ENCODE data around the gene KISS1R. TPM values are rescaled to one million over a fixed set of nuclear protein-coding genes. Genes with fewer than 3 reads are reported as not detected.
"Not testable (repeated sequence)": the region's sequence is repeated elsewhere in the genome, so short reads cannot be mapped to it uniquely, and the experiment has no call there.

Gene KISS1R
- total RNA-seq, 1 experiment from 2014 or later, result 16.6 TPM

DNA sequence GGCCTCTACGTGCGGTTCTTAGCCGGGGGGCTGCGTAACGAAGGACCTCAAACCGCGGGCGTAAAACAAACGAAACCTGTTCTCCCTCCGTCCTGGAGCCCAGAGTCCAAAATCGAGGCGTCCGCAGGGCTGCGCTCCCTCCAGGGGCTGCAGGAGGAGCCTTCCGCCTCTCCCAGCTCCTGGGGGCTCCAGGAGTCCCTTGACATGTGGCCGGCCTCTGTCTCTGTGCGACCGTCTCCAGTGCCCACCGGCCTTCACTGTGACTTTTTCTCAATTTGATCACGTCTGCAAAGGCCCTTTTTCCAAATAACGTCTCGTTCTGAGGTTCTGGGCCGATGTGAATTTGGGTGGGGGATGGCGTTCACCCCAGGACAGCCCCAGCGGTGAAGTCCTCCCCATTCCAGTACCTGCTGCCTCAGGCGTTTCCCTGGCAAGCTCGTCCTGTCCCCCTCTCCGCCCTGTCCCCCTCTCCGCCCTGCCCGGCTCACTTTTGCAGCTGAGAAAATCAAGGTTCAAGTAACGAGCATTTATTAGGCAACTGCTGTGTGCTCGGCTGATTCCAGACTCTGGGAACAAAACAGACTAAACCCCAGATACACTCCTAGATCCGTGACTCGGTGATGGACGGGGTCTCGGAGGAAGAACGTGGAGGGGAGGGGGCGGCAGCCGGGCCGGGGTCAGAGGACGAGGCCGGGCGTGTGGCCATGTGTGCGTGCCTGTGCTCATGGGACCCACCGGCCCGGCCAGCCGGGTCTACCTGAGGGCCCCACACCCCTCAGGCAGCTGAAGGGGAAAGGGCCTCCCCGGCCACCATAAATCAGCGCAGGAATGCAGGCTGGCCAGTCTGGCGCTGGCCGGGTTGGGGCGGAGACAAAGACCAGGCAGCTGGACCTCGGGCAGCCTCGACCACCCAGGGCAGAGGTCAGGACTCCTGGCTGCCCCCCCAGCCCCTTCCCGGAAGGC, 39.0 kb downstream of the KISS1R start:
- POLR2A ChIA-PET, result interaction anchor here (0.6 to 1.4 kb wide), 4 partner anchors 28 to 300 kb away, joined by 3 to 8 read pairs (median 4); partner anchors contain the start of gene WDR18
- CTCF ChIA-PET, result interaction anchor here (0.9 to 1.6 kb wide), 3 partner anchors 23 to 31 kb away, joined by 3 to 5 read pairs (median 3); partner anchors contain the start of gene WDR18
- peak; percentile 96 to 97 for DNase-seq
- H3K36me3 ChIP-seq (ENCODE audit: control insufficient read depth, insufficient read depth, low read length), result peaks cover 8% of the 10 kb centered on the region
- Mint-ChIP-seq H3K4me1 (ENCODE audit: low read depth, unreplicated experiment) (peaks cover 12% of the 10 kb centered on the region), H3K36me3 (ENCODE audit: insufficient read depth, unreplicated experiment) (peaks cover 92% of the 10 kb centered on the region), H3K4me3 (ENCODE audit: unreplicated experiment) (peak overlapping the region; percentile 67), H3K27ac (ENCODE audit: unreplicated experiment) (peak overlapping the region; percentile 96), H3K27me3 (ENCODE audit: insufficient read depth, unreplicated experiment) (no peaks in the 10 kb centered on the region), H3K9me3 (ENCODE audit: unreplicated experiment) (no peaks in the 10 kb centered on the region)
- H3K4me1 ChIP-seq, result peaks cover 88% of the 10 kb centered on the region
- H3K27me3 ChIP-seq (replicated peaks; ENCODE audit: control insufficient read depth, insufficient read depth, low read length), result no peaks in the 10 kb centered on the region
- peak overlapping the region; percentile 22 for H3K4me3 ChIP-seq (ENCODE audit: low read depth, low read length)
- BruUV-seq (replicated peaks), result TSS peak; percentile 17
- TF ChIP-seq, protein P1, sequence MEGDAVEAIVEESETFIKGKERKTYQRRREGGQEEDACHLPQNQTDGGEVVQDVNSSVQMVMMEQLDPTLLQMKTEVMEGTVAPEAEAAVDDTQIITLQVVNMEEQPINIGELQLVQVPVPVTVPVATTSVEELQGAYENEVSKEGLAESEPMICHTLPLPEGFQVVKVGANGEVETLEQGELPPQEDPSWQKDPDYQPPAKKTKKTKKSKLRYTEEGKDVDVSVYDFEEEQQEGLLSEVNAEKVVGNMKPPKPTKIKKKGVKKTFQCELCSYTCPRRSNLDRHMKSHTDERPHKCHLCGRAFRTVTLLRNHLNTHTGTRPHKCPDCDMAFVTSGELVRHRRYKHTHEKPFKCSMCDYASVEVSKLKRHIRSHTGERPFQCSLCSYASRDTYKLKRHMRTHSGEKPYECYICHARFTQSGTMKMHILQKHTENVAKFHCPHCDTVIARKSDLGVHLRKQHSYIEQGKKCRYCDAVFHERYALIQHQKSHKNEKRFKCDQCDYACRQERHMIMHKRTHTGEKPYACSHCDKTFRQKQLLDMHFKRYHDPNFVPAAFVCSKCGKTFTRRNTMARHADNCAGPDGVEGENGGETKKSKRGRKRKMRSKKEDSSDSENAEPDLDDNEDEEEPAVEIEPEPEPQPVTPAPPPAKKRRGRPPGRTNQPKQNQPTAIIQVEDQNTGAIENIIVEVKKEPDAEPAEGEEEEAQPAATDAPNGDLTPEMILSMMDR (IDR thresholded peaks at IDR 0.05; ENCODE audit: insufficient read depth in 1 of 2, low read depth in 1 of 2, low read length in 1 of 2, severe bottlenecking in 1 of 2, unreplicated experiment in 1 of 2), result peak in 1 of 2 experiments; percentile 1
- no peaks in the 10 kb centered on the region for H3K9me3 ChIP-seq
- intact Hi-C loops (cut with micrococcal nuclease; ENCODE audit: unreplicated experiment), result loop anchor here (1.0 kb wide), 1 partner anchor 31 kb away; no protein-coding TSS in a partner anchor

DNA sequence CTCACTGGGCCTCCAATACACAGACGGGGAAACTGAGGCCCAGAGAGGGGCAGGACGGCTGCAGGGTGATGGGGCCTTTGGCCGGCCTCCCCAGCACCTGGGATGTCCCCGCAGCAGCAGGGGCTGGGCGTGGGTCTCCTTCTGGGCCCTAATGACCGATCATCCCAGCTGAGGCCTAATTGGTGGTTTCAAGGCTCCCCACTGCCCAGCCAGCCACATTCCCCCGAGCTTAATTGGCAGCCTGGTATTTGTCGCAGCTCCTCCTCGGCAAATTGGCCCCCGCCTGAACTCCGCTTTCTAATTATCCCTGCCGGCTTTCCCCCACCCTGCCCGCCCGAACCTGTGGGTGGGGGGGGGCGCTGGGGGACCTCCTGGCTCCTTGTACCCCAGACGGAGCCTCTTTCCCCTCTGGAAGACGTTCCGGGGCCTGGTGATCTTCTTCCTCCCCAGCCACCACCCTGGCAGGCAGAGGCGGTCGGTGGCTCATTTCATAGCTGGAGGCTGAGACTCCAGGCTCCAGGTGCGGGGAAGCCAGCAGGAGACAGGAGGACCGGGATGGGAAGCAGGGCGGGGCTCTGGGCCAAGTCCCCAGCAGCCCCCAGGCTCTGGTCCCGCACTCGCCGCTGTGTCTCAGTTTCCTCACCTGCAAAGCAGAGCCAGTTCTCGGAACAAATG, 39.8 kb downstream of the KISS1R start:
- TF ChIP-seq, protein P1 (IDR thresholded peaks at IDR 0.05; ENCODE audit: insufficient read depth in 1 of 2, low read depth in 1 of 2, low read length in 1 of 2, severe bottlenecking in 1 of 2, unreplicated experiment in 1 of 2), result no peak
- peaks cover 88% of the 10 kb centered on the region for H3K4me1 ChIP-seq
- POLR2A ChIA-PET, result interaction anchor here (0.6 to 1.4 kb wide), 4 partner anchors 8 to 205 kb away, joined by 3 to 8 read pairs (median 5); partner anchors contain the start of gene WDR18
- Mint-ChIP-seq H3K4me1 (ENCODE audit: low read depth, unreplicated experiment) (peaks cover 14% of the 10 kb centered on the region), H3K27ac (ENCODE audit: unreplicated experiment) (peak overlapping the region; percentile 96), H3K36me3 (ENCODE audit: insufficient read depth, unreplicated experiment) (peaks cover 93% of the 10 kb centered on the region), H3K27me3 (ENCODE audit: insufficient read depth, unreplicated experiment) (no peaks in the 10 kb centered on the region), H3K9me3 (ENCODE audit: unreplicated experiment) (no peaks in the 10 kb centered on the region), H3K4me3 (ENCODE audit: unreplicated experiment) (peak overlapping the region; percentile 67)
- peaks cover 8% of the 10 kb centered on the region for H3K36me3 ChIP-seq (ENCODE audit: control insufficient read depth, insufficient read depth, low read length)
- no peaks in the 10 kb centered on the region for H3K9me3 ChIP-seq
- peak; percentile 91 to 94 for DNase-seq
- no peaks in the 10 kb centered on the region for H3K27me3 ChIP-seq (replicated peaks; ENCODE audit: control insufficient read depth, insufficient read depth, low read length)
- CTCF ChIA-PET, result interaction anchor here (0.7 to 1.6 kb wide), 4 partner anchors 22 to 1385 kb away, joined by 3 to 5 read pairs (median 4); partner anchors contain the start of gene WDR18
- intact Hi-C loops (cut with micrococcal nuclease; ENCODE audit: unreplicated experiment), result loop anchor here (1.0 kb wide), 1 partner anchor 32 kb away; no protein-coding TSS in a partner anchor
- H3K4me3 ChIP-seq (ENCODE audit: low read depth, low read length), result 0 out of 2 replicates have a peak overlapping the region, but pooled peaks have one; percentile 8
- BruUV-seq (replicated peaks), result no TSS peak

DNA sequence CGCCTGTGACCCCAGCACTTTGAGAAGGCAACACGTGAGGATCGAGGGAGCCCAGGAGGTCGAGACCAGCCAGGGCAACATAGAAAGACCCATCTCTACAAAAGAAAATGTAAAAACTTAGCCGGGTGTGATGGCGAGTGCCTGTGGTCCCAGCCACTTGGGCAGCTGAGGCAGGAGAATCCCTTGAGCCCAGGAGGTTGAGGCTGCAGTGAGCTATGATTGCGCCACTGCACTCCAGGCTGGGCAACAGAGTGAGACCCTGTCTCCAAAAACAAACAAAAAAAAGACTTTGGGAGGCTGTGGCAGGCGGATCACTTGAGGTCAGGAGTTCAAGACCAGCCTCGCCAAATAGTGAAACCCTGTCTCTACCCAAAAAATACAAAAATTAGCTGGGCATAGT, 40.4 kb downstream of the KISS1R start:
- ChIA-PET CTCF (interaction anchor here (0.7 kb wide), 1 partner anchor 1384 kb away, joined by 5 read pairs; no protein-coding TSS in a partner anchor), POLR2A (interaction anchor here (0.6 kb wide), 1 partner anchor 9 kb away, joined by 4 read pairs; no protein-coding TSS in a partner anchor)
- Mint-ChIP-seq H3K27ac (ENCODE audit: unreplicated experiment) (peak overlapping the region; percentile 96), H3K4me3 (ENCODE audit: unreplicated experiment) (peak overlapping the region; percentile 67), H3K4me1 (ENCODE audit: low read depth, unreplicated experiment) (peaks cover 20% of the 10 kb centered on the region), H3K36me3 (ENCODE audit: insufficient read depth, unreplicated experiment) (peaks cover 93% of the 10 kb centered on the region)
- intact Hi-C loops (cut with micrococcal nuclease; ENCODE audit: unreplicated experiment); H3K36me3 ChIP-seq (ENCODE audit: control insufficient read depth, insufficient read depth, low read length); H3K9me3 ChIP-seq; H3K27me3 Mint-ChIP-seq (ENCODE audit: insufficient read depth, unreplicated experiment); BruUV-seq (replicated peaks); H3K9me3 Mint-ChIP-seq (ENCODE audit: unreplicated experiment); H3K27me3 ChIP-seq (replicated peaks; ENCODE audit: control insufficient read depth, insufficient read depth, low read length); H3K4me3 ChIP-seq (ENCODE audit: low read depth, low read length); DNase-seq: not testable (repeated sequence)
- H3K4me1 ChIP-seq, result peaks cover 92% of the 10 kb centered on the region
